Pons (tissue), 1 donor: ENCODE data around the gene RUBCN.
A peak's percentile ranks its signal among the peaks of the same experiment; 100 is the strongest.
"Not testable (repeated sequence)": the region's sequence is repeated elsewhere in the genome, so short reads cannot be mapped to it uniquely, and the experiment has no call there.

Experiments
- DNase-seq: peaks from one replicate; pipeline ENCODE4 v3.0.0-alpha.2; 2016; ENCODE audit warnings: low spot score

The RUBCN gene

GRCh38 chr3:197734667-197735318 lies 1.9 kb downstream of the RUBCN start:
- DNase-seq: peak; percentile 59

DNA sequence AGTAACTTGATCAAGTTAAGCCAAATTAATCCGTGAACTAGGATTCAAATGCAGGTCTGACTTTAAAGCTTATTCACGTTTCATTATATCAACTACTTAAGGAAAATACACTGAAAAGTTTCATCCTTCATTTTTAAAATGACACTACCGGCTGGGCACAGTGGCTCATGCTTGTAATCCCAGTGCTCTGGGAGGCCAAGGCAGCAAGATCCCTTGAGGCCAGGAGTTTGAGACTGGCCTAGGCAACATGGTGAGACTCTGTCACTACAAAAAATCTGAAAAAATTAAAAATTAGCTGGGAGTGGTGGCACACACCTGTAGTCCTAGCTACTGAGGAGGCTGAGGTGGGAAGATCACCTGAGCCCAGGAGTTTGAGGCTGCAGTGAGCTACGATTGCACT lies 3.7 kb downstream of the RUBCN start:
- DNase-seq: no peak

DNA sequence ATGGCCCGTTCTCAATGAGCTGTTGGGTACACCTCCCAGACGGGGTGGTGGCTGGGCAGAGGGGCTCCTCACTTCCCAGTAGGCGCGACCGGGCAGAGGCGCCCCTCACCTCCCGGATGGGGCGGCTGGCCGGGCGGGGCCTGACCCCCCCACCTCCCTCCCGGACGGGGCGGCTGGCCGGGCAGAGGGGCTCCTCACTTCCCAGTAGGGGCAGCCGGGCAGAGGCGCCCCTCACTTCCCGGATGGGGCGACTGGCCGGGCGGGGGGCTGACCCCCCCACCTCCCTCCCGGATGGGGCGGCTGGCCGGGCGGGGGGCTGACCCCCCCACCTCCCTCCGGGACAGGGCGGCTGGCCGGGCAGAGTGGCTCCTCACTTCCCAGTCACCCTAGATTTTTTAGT lies 5.2 kb downstream of the RUBCN start:
- DNase-seq: not testable (repeated sequence)

GRCh38 chr3:197730770-197731169 lies 5.9 kb downstream of the RUBCN start:
- not testable (repeated sequence) for DNase-seq

- no peak for DNase-seq
Measured at GRCh38 chr3:197730200-197730599, 6.5 kb downstream of the RUBCN start.

DNA sequence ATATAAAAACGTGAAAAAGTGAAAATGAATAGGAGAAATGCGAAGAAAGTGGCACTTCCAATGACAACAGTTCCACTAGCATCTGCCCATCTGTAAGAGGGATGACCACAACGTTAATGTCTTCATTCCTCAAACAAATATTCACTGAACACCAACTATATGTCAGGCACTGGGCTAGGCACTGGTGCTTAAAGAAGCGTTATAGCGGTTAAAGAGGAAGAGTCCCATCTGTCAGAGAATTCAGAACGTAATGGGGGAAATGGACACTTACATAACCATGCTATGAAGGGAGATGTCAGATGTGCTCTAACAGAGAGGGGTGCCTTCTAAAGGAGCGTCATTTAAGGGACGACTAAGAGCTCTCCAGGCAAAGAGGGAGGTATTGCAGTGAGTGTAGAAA lies 8.2 kb downstream of the RUBCN start:
- no peak for DNase-seq

GRCh38 chr3:197727878-197728277 lies 8.8 kb downstream of the RUBCN start:
- DNase-seq: not testable (repeated sequence)

GRCh38 chr3:197722734-197723133 lies 14.0 kb downstream of the RUBCN start:
- no peak for DNase-seq

DNA sequence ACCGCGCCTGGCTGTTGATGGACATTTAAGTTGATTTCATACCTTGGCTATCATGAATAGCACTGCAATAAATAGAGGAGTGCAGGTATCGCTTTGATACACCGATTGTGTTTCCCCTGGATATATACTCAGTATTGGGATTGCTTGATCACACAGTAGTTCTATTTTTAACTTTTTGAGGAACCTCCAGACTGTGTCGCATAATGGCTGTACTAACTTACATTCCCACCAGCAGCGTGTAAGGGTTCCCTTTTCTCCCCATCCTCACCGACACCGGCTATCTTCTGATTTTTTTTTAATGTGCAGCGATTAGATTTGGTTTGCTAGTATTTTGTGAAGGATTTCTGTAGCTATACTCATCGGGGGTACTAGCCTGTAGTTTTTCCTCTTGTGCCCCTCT lies 16.0 kb downstream of the RUBCN start:
- DNase-seq: no peak

GRCh38 chr3:197718891-197719290 lies 17.8 kb downstream of the RUBCN start:
- no peak for DNase-seq

DNA sequence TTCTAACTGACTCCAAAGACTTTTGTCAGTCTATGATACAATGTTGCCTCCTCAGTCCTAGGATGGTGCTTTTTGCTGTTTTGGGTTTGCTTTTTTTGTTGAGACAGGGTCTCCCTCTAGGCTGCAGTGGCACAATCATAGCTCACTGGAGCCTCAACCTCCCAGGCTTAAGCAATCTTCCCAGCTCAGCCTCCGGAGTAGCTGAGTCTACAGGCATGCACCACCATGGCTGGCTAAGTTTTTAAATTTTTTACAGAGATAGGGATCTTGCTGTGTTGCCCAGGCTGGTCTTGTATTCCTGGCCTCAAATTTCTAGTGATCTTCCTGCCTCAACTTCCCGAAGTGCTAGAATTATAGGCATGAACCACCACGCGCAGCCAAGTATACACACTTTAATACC lies 22.5 kb downstream of the RUBCN start:
- DNase-seq: no peak

GRCh38 chr3:197713477-197713822 lies 23.3 kb downstream of the RUBCN start:
- no peak for DNase-seq

- peak; percentile 96 for DNase-seq
Measured at GRCh38 chr3:197711973-197712707, 24.6 kb downstream of the RUBCN start.

DNA sequence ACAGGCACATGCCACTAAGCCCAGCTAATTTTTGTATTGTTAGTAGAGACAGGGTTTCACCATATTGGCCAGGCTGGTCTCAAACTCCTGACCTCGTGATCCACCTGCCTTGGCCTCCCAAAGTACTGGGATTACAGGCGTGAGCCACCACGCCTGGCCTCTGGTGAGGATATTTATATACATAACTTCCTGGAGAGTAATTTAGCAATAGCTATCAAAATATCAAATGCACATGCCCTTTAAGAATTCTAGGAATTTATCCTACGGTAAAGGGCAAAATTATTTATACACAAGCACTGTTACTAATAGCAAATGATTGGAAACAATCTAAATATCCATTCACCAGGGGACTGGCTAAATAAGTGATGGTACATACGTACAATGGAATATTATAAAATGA lies 25.7 kb downstream of the RUBCN start:
- not testable (repeated sequence) for DNase-seq

- DNase-seq: no peak
Measured at GRCh38 chr3:197709135-197709534, 27.6 kb downstream of the RUBCN start.

DNA sequence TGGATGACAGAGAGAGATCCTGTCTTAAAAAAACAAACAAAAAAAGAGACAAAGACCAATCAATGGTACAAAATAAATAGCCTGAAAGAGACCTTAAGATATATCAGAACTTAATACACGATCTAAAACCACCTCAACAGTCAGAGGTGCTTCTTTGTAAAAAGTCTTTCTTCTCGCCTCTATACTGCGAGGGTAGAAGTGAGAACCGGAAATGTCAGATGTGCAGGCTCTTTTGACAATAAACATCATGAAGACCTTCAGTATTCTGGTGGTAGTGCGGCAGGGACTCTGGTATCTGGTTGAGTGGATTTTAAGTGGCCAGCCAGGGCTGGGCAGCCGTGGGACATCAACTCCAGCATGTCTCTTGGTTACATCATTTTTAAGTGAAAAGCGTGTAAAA lies 30.0 kb downstream of the RUBCN start:
- DNase-seq: no peak

DNA sequence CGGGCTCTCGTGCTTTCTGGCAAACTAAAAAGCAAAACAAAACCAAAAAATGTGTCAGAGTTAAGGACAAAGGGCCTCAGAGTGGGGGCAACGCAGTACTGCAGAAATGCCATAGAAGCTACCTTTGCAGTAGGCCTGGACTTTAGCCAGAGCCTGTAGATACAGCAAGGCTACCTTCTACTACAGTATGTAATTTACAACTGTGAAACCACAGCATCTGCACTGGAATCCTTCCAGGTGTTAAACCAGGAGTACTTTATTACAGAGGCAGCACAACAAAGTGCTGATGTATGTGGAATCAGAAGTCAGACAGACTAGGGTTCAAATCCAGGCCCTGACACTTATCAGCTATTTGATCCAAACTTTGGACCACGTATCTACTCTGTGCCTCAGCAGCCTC lies 34.9 kb downstream of the RUBCN start:
- no peak for DNase-seq

DNA sequence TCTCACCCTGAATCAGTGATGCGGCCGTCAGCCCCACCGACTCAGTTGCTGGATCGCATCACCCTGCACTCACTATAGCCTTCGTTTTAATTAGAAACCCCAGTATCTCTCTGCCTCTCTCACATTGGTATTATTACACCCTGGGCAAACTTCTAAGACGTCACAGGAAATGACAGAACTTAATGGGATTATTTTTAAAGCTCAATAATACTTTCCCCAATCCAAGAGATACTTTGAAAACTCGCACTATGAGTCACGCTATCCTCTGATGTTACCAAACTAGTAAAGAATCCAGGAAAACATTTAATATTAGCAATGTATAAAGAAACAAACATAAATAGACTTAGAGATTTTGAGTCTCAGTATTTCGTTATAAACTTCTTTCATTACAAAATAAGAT lies 36.6 kb downstream of the RUBCN start:
- DNase-seq: no peak

DNA sequence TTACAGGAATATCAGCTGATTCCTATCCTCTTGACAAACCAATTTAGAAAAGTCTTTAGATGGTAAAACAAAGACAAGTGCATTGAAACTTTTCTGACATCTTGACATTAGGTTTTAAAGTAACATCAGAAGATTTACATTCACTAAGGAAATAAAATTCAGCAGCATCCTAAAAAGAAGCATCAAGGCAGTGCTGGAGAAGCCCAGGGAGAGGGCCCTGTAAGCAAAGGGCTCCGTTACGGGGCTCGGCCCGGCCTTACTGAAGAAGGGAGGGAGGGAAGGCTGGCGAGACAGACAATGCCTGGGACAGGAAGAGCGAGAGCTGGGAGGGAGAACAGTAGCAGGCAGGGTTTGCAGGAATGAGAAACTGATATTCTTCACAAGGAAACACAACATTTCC lies 39.3 kb downstream of the RUBCN start:
- no peak for DNase-seq

GRCh38 chr3:197694251-197694650 lies 42.5 kb downstream of the RUBCN start:
- DNase-seq: no peak

GRCh38 chr3:197692641-197693040 lies 44.1 kb downstream of the RUBCN start:
- DNase-seq: peak; percentile 11

- no peak for DNase-seq
Measured at GRCh38 chr3:197690754-197691153, 46.0 kb downstream of the RUBCN start.

DNA sequence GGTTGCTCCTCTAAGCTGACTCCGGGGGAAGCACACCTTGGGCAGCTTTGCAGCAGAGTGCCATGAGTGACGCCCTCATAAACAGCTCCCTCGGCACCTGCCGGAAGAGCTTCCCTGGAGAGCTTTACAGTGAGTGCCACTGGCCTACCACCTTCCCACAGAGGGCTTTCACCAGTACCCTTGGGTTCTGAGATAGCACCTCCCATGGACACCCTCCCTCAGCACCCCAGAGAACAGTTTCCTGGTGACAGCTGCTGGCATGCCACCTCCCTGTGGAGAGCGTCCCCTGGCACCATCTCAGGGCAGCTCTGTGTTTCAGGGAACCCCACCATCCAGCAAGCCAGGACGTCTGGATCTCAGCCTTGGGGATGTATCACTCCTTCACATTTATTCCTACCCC lies 49.1 kb downstream of the RUBCN start:
- DNase-seq: no peak

DNA sequence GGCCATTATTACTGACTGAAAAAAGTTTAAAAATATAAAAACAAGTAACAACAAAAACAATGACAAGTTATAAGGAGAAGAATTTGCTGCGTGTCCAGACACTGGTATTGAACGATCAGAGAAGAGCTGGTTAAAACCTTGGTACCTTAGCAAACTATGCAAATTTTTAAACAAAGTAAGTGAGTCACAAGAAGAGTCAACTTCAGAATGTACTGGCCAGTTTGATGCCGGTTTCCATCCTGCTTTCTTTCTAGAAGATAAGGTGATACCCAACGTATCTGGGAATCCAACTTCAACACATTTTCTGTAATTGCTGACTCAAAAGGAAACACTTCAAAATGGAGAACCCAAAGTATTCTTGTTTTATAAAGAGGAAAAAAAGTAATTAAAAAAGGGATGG lies 49.8 kb downstream of the RUBCN start:
- no peak for DNase-seq
